ENCODE results near the gene RALGPS1.
"Not testable (repeated sequence)": the region's sequence is repeated elsewhere in the genome, so short reads cannot be mapped to it uniquely, and the experiment has no call there.

The RALGPS1 gene

GRCh38 chr9:127168756-127169574 is 254.4 kb downstream of the RALGPS1 start:
- no peak for DNase-seq
- Mint-ChIP-seq H3K4me3 (no peak overlapping the region), H3K27ac (no peak overlapping the region), H3K9me3 (no peaks in the 10 kb centered on the region), H3K27me3 (no peaks in the 10 kb centered on the region), H3K4me1 (ENCODE audit: low read depth in 2 of 2) (peaks cover 0 to 2% of the 10 kb centered on the region in 2 donors), H3K36me3 (ENCODE audit: insufficient read depth) (no peaks in the 10 kb centered on the region)
- no peak for ATAC-seq (replicated peaks)

DNA sequence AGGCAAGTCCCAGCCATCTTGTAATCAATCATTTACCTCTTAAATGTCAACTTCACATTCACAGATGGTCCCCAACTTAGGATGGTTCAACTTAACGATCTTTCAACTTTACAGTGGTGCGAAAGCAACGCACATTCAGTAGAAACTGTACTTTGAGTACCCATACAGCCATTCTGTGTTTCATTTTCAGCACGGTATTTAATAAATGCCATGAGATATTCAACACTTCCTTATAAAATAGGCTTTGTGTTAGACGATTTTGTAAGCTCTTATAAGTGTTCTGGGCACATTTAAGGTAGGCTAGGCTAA is 254.9 kb downstream of the RALGPS1 start:
- Mint-ChIP-seq H3K4me3 (no peak overlapping the region), H3K27me3 (no peaks in the 10 kb centered on the region), H3K9me3 (no peaks in the 10 kb centered on the region), H3K27ac (no peak overlapping the region), H3K4me1 (ENCODE audit: low read depth in 2 of 2) (peaks cover 0 to 2% of the 10 kb centered on the region in 2 donors), H3K36me3 (ENCODE audit: insufficient read depth) (no peaks in the 10 kb centered on the region)
- DNase-seq (no peak), ATAC-seq (replicated peaks) (no peak)

GRCh38 chr9:127170103-127170502 is 255.5 kb downstream of the RALGPS1 start:
- H3K4me1 Mint-ChIP-seq (ENCODE audit: low read depth in 2 of 2): peaks cover 0 to under 1% of the 10 kb centered on the region in 2 donors
- no peak overlapping the region for H3K27ac Mint-ChIP-seq
- ATAC-seq (replicated peaks) (no peak), DNase-seq (no peak)
- H3K9me3 Mint-ChIP-seq: no peaks in the 10 kb centered on the region
- H3K27me3 Mint-ChIP-seq: no peaks in the 10 kb centered on the region
- no peak overlapping the region for H3K4me3 Mint-ChIP-seq
- H3K36me3 Mint-ChIP-seq (ENCODE audit: insufficient read depth): no peaks in the 10 kb centered on the region

GRCh38 chr9:127170652-127171051 is 256.1 kb downstream of the RALGPS1 start:
- ATAC-seq (replicated peaks) (no peak), DNase-seq (no peak)
- no peak overlapping the region for H3K27ac Mint-ChIP-seq
- no peaks in the 10 kb centered on the region for H3K9me3 Mint-ChIP-seq
- no peaks in the 10 kb centered on the region for H3K4me1 Mint-ChIP-seq (ENCODE audit: low read depth in 2 of 2)
- H3K36me3 Mint-ChIP-seq (ENCODE audit: insufficient read depth): no peaks in the 10 kb centered on the region
- no peaks in the 10 kb centered on the region for H3K27me3 Mint-ChIP-seq
- no peak overlapping the region for H3K4me3 Mint-ChIP-seq

- H3K27me3 Mint-ChIP-seq; H3K4me3 Mint-ChIP-seq; ATAC-seq (replicated peaks); H3K4me1 Mint-ChIP-seq (ENCODE audit: low read depth in 2 of 2); H3K36me3 Mint-ChIP-seq (ENCODE audit: insufficient read depth); H3K27ac Mint-ChIP-seq; H3K9me3 Mint-ChIP-seq; DNase-seq: not testable (repeated sequence)
Measured at GRCh38 chr9:127171348-127171747, 256.8 kb downstream of the RALGPS1 start.

- no peak for ATAC-seq (replicated peaks)
- Mint-ChIP-seq H3K27ac (no peak overlapping the region), H3K36me3 (ENCODE audit: insufficient read depth) (no peaks in the 10 kb centered on the region), H3K27me3 (no peaks in the 10 kb centered on the region), H3K4me3 (no peak overlapping the region), H3K4me1 (ENCODE audit: low read depth in 2 of 2) (no peaks in the 10 kb centered on the region), H3K9me3 (no peaks in the 10 kb centered on the region)
- DNase-seq: no peak
Measured at GRCh38 chr9:127172066-127172707, 257.6 kb downstream of the RALGPS1 start.

GRCh38 chr9:127173063-127173462 is 258.5 kb downstream of the RALGPS1 start:
- no peak overlapping the region for H3K4me3 Mint-ChIP-seq
- H3K9me3 Mint-ChIP-seq: no peaks in the 10 kb centered on the region
- no peaks in the 10 kb centered on the region for H3K4me1 Mint-ChIP-seq (ENCODE audit: low read depth in 2 of 2)
- no peaks in the 10 kb centered on the region for H3K27me3 Mint-ChIP-seq
- ATAC-seq (replicated peaks) (no peak), DNase-seq (no peak)
- H3K36me3 Mint-ChIP-seq (ENCODE audit: insufficient read depth): no peaks in the 10 kb centered on the region
- no peak overlapping the region for H3K27ac Mint-ChIP-seq

GRCh38 chr9:127174386-127175318 is 260.1 kb downstream of the RALGPS1 start:
- no peak for ATAC-seq (replicated peaks)
- H3K27ac Mint-ChIP-seq: no peak overlapping the region
- no peaks in the 10 kb centered on the region for H3K9me3 Mint-ChIP-seq
- no peaks in the 10 kb centered on the region for H3K27me3 Mint-ChIP-seq
- H3K36me3 Mint-ChIP-seq (ENCODE audit: insufficient read depth): no peaks in the 10 kb centered on the region
- no peak for DNase-seq
- H3K4me1 Mint-ChIP-seq (ENCODE audit: low read depth in 2 of 2): no peaks in the 10 kb centered on the region
- H3K4me3 Mint-ChIP-seq: no peak overlapping the region

GRCh38 chr9:127175319-127175715 is 260.7 kb downstream of the RALGPS1 start:
- Mint-ChIP-seq H3K27me3 (no peaks in the 10 kb centered on the region), H3K4me3 (no peak overlapping the region), H3K9me3 (no peaks in the 10 kb centered on the region), H3K36me3 (ENCODE audit: insufficient read depth) (no peaks in the 10 kb centered on the region), H3K27ac (no peak overlapping the region), H3K4me1 (ENCODE audit: low read depth in 2 of 2) (no peaks in the 10 kb centered on the region)
- ATAC-seq (replicated peaks) (no peak), DNase-seq (no peak)

GRCh38 chr9:127175764-127176163 is 261.2 kb downstream of the RALGPS1 start:
- no peak for ATAC-seq (replicated peaks)
- no peaks in the 10 kb centered on the region for H3K36me3 Mint-ChIP-seq (ENCODE audit: insufficient read depth)
- H3K27me3 Mint-ChIP-seq: no peaks in the 10 kb centered on the region
- DNase-seq: no peak
- H3K4me1 Mint-ChIP-seq (ENCODE audit: low read depth in 2 of 2): no peaks in the 10 kb centered on the region
- H3K4me3 Mint-ChIP-seq: no peak overlapping the region
- peak overlapping the region in 1 of 2 donors; percentile 55 for H3K27ac Mint-ChIP-seq
- H3K9me3 Mint-ChIP-seq: no peaks in the 10 kb centered on the region

DNA sequence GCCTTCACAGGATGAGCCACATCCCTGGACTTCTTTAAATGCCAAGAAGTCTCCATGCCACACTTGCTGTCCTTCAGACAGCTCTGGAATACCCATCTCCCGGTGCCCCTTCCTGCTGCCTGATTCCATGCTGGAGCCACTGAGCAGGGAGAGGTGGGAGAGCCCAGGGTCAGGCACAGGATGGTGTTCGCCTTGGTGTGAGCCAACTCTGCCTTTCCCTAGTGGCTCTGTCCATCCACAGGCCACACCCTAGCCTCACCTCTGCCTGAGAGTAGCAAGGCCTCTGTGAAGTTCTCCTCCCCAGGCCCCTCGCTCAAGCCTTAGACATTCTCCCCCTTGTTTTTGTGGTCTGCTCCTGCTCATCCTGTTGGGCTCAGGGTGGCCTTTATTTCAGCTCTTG is 262.0 kb downstream of the RALGPS1 start:
- no peaks in the 10 kb centered on the region for H3K9me3 Mint-ChIP-seq
- no peaks in the 10 kb centered on the region for H3K27me3 Mint-ChIP-seq
- H3K36me3 Mint-ChIP-seq (ENCODE audit: insufficient read depth): no peaks in the 10 kb centered on the region
- ATAC-seq (replicated peaks) (no peak), DNase-seq (no peak)
- peak overlapping the region in 1 of 2 donors; percentile 26 for H3K27ac Mint-ChIP-seq
- no peaks in the 10 kb centered on the region for H3K4me1 Mint-ChIP-seq (ENCODE audit: low read depth in 2 of 2)
- no peak overlapping the region for H3K4me3 Mint-ChIP-seq

- Mint-ChIP-seq H3K27me3 (no peaks in the 10 kb centered on the region), H3K27ac (no peak overlapping the region), H3K4me1 (ENCODE audit: low read depth in 2 of 2) (no peaks in the 10 kb centered on the region), H3K9me3 (no peaks in the 10 kb centered on the region), H3K4me3 (no peak overlapping the region), H3K36me3 (ENCODE audit: insufficient read depth) (no peaks in the 10 kb centered on the region)
- DNase-seq (no peak), ATAC-seq (replicated peaks) (no peak)
Measured at GRCh38 chr9:127177231-127177630, 262.6 kb downstream of the RALGPS1 start.

GRCh38 chr9:127177665-127178265 is 263.2 kb downstream of the RALGPS1 start:
- no peak overlapping the region for H3K27ac Mint-ChIP-seq
- no peak for ATAC-seq (replicated peaks)

More at GRCh38 chr9:127177665-127178265, 263.2 kb downstream of the RALGPS1 start:
- no peak for DNase-seq
- no peaks in the 10 kb centered on the region for H3K9me3 Mint-ChIP-seq
- H3K4me3 Mint-ChIP-seq: no peak overlapping the region
- no peaks in the 10 kb centered on the region for H3K36me3 Mint-ChIP-seq (ENCODE audit: insufficient read depth)
- no peaks in the 10 kb centered on the region for H3K27me3 Mint-ChIP-seq
- H3K4me1 Mint-ChIP-seq (ENCODE audit: low read depth in 2 of 2): no peaks in the 10 kb centered on the region

All from effector memory CD8-positive, alpha-beta T cell (primary cell).